GM06990 (cell line): ENCODE measurements around the gene GJA5.

Experiments
- DNase-seq: peaks from one replicate; pipeline ENCODE4 v3.0.0-alpha.2; 2011; ENCODE audit not compliant: insufficient read length; ENCODE audit errors: extremely low read depth
- H3K27me3 ChIP-seq: replicated peaks from 2 replicates; pipeline ENCODE4 v1.6.0; 2011; ENCODE audit warnings: low read length; ENCODE audit not compliant: control insufficient read depth, insufficient read depth
- H3K36me3 ChIP-seq: 2 replicates; pipeline ENCODE4 v1.5.1; 2011; ENCODE audit warnings: low read length; ENCODE audit not compliant: control insufficient read depth, insufficient read depth
- H3K4me3 ChIP-seq: replicated peaks from 2 replicates; pipeline ENCODE4 v1.5.1; 2011; ENCODE audit warnings: low read depth, mild to moderate bottlenecking, control low read depth, low read length
- CTCF ChIP-seq: IDR thresholded peaks from 2 replicates; pipeline ENCODE4 v1.5.1; 2011; ENCODE audit warnings: low read length, control low read depth, mild to moderate bottlenecking, inconsistent platforms; ENCODE audit not compliant: insufficient read depth, poor library complexity, severe bottlenecking

Gene GJA5

DNA sequence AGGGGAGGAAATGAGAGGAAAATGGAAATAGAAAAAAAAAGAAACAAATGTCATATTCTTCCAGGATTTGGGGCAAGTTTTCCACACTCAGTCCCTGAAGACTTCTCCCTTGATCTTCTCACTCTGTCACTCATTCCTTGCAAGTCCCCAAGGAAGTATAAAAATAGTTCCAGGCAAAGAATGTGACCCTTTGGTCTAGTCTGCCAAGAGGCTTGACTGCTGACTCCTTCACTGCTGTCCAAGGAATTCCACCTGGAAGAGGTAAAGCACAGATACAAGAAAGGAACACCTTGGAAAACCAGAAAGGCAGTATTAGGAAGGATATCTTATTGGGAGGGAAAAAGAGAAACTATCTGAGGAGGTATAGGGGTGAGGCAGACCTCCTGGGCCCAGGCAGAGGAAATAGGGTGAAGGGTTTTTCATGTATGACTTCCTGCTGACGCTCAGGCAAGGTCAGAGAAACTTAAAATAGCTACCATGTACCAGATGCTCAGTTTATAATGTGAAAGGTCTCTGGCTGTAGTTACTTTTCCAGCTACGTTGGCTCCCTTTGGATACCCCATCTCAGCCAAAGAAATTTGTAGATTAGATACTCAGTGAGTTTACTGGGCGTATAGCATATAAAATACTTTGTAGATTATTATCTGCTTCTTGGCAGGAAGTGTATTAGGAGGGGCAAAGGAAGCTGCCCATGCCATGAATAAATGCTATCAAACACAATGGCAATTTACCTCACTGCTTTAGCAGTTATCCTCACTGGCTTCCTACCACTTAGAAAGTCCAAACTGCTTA is 2.0 kb upstream of the GJA5 start:
- no peak overlapping the region for H3K4me3 ChIP-seq
- H3K27me3 ChIP-seq, result no peaks in the 10 kb centered on the region
- no peak for TF ChIP-seq CTCF
- no peaks in the 10 kb centered on the region for H3K36me3 ChIP-seq
- DNase-seq, result no peak

DNA sequence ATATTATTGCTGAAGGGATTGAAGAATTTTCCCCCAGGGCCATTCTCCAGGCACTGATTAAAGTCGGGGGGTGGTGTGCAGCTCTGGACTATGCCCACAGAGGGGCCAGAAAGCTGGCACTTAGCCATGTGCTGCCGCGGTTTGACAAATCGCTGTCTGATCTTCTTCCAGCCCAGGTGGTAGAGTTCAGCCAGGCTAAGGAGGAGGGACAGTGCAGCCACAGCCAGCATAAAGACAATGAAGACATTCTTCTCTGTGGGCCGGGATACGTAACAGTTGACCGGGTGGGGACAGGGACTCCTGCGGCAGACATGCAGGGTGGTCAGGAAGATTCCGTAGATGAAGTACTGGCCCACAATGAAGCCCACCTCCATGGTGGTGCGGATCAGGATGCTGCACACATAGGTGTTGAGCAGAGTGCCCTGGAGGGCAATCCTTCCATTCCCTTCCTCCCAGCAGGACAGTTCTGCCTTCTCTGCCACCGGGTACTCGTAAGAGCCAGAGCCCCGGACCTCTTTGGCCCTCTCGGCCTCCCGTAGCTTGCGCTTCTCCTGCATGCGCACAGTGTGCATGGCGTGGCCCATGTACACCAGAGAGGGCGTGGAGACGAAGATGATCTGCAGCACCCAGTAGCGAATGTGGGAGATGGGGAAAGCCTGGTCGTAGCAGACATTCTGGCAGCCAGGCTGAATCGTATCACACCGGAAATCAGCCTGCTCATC is 1.9 kb downstream of the GJA5 start:
- H3K4me3 ChIP-seq, result no peak overlapping the region
- no peaks in the 10 kb centered on the region for H3K36me3 ChIP-seq
- DNase-seq, result no peak
- no peak for TF ChIP-seq CTCF
- no peaks in the 10 kb centered on the region for H3K27me3 ChIP-seq

DNA sequence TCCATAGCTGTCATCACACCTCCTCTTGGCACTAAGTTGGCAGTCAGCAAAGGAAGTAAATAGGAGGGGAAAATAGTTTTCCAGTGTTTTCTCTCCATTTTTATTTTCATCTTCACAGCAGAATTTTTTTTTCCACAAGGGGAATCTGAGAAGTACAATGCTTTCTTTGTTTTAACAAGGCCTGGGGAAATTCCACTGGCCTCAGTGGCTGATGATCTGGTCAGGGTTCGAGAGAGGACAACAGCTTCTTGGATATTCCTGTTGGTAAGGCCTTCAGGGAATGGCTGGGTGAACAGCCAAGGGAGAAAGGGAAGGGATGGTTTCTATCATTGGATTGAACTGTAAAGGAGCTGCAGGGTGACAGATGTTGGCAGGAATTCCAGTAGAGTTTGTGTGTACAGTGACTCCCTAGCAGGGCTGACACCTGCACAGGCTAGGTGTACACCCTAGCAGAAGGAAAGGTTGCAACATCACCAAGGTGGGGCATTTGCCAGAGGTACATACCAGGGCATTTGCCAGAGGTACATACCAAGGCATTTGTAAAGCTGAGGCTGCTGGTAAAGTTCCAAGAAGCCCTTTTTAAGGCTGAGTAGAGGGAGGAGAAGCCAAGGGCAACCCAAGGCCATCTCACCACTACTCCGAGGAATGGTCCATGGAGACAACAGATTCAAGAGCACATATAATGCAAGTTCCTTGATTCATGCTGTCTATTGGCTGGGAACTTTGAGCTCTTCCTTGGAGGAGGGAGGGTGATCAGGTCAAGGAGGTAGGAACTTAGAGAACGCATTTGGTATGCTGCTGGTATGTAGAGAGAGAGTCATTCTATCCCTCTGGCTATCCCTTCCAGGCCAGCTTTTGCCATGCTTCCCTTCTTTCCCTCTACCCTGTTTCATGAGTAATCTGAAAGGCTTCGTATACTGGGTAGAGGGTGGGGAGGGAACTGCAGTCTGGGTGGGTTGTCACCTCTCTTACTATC is 3.1 kb downstream of the GJA5 start:
- Histone ChIP-seq H3K36me3 (no peaks in the 10 kb centered on the region), H3K27me3 (no peaks in the 10 kb centered on the region; the same call in 1 of the 2 replicates), H3K4me3 (no peak overlapping the region)
- TF ChIP-seq CTCF, result no peak
- no peak for DNase-seq

DNA sequence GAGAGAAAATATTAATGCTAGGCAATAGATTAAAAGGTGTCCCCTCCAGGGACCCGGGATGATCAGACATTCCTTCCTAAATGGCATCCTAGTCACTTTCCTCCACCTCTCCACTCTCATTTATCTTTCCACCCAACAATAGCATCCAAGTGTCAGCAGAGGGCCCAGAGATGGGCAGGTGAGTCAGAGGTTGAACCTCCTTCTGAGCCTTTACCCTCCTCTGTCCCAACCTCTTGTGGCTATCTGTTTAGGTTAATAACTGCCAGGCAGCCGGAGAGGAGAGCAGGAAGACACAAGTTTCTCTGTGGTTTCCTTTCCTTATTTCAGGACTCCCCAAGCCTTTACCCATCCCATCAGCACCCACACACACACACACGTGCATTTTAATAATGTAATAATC is 4.1 kb downstream of the GJA5 start:
- no peak for TF ChIP-seq CTCF
- H3K36me3 ChIP-seq, result no peaks in the 10 kb centered on the region
- H3K4me3 ChIP-seq, result no peak overlapping the region
- DNase-seq, result no peak
- no peaks in the 10 kb centered on the region; the same call in 1 of the 2 replicates for H3K27me3 ChIP-seq

- Histone ChIP-seq H3K4me3 (no peak overlapping the region), H3K27me3 (no peaks in the 10 kb centered on the region; the same call in 1 of the 2 replicates), H3K36me3 (no peaks in the 10 kb centered on the region)
- no peak for TF ChIP-seq CTCF
- DNase-seq, result no peak
These were observed 5.7 kb downstream of the GJA5 start for GRCh38 chr1:147754661-147755060.
